Pons (tissue), 1 donor: ENCODE measurements around the gene AFF3.

Experiments
- DNase-seq: peaks from one replicate; pipeline ENCODE4 v3.0.0-alpha.2; 2016; ENCODE audit warnings: low spot score

AFF3 gene

GRCh38 chr2:99600981-99601651 is 541.3 kb downstream of the AFF3 start:
- no peak for DNase-seq

- no peak for DNase-seq
Observed at GRCh38 chr2:99598441-99598840, 543.9 kb downstream of the AFF3 start.

- DNase-seq: no peak
Observed at GRCh38 chr2:99597616-99598015, 544.8 kb downstream of the AFF3 start.

GRCh38 chr2:99595373-99595772 is 547.0 kb downstream of the AFF3 start:
- no peak for DNase-seq

GRCh38 chr2:99593692-99594427 is 548.5 kb downstream of the AFF3 start:
- DNase-seq: no peak

GRCh38 chr2:99576775-99577174 is 565.6 kb downstream of the AFF3 start:
- no peak for DNase-seq

GRCh38 chr2:99573634-99574251 is 568.6 kb downstream of the AFF3 start:
- no peak for DNase-seq

- peak; percentile 36 for DNase-seq
Observed at GRCh38 chr2:99572373-99573164, 569.8 kb downstream of the AFF3 start.

- no peak for DNase-seq
Observed at GRCh38 chr2:99571954-99572353, 570.4 kb downstream of the AFF3 start.

- DNase-seq: no peak
Observed at GRCh38 chr2:99571533-99571932, 570.9 kb downstream of the AFF3 start.

GRCh38 chr2:99571021-99571420 is 571.4 kb downstream of the AFF3 start:
- no peak for DNase-seq

GRCh38 chr2:99569386-99569785 is 573.0 kb downstream of the AFF3 start:
- DNase-seq: no peak

- no peak for DNase-seq
Observed at GRCh38 chr2:99565227-99565626, 577.2 kb downstream of the AFF3 start.

GRCh38 chr2:99562516-99562915 is 579.9 kb downstream of the AFF3 start:
- no peak for DNase-seq

- no peak for DNase-seq
Observed at GRCh38 chr2:99561804-99562203, 580.6 kb downstream of the AFF3 start.

- peak; percentile 63 for DNase-seq
Observed at GRCh38 chr2:99559075-99559662, 583.2 kb downstream of the AFF3 start.

GRCh38 chr2:99555404-99555803 is 587.0 kb downstream of the AFF3 start:
- no peak for DNase-seq

- DNase-seq: no peak
Observed at GRCh38 chr2:99554871-99555270, 587.5 kb downstream of the AFF3 start.

- no peak for DNase-seq
Observed at GRCh38 chr2:99554238-99554637, 588.2 kb downstream of the AFF3 start.

GRCh38 chr2:99552529-99552928 is 589.9 kb downstream of the AFF3 start:
- DNase-seq: no peak

GRCh38 chr2:99550368-99550767 is 592.0 kb downstream of the AFF3 start:
- DNase-seq: no peak

GRCh38 chr2:99545604-99546003 is 596.8 kb downstream of the AFF3 start:
- DNase-seq: no peak
